ENCODE results near the gene MC1R. TPM values are rescaled to one million over a fixed set of nuclear protein-coding genes. Genes with fewer than 3 reads are reported as not detected.

MC1R gene
- polyA plus RNA-seq, 3 donors: 0.21 to 3.9 TPM; not detected in 1

GRCh38 chr16:89946515-89946914, 27.9 kb downstream of the MC1R start:
- Mint-ChIP-seq H3K9me3 (peaks cover 0 to 14% (median 4%) of the 10 kb centered on the region in 7 donors), H3K27ac (no peak overlapping the region), H3K36me3 (peaks cover 11 to 15% of the 10 kb centered on the region in 2 donors), H3K4me1 (peaks cover 29% of the 10 kb centered on the region), H3K4me3 (peak overlapping the region in 1 of 2 donors; percentile 69), H3K27me3 (ENCODE audit: low read depth in 3 of 3) (peaks cover 40 to 72% (median 58%) of the 10 kb centered on the region in 3 donors)
- Histone ChIP-seq H3K27me3 (ENCODE audit: control insufficient read depth in 2 of 2, insufficient read depth in 2 of 2, low read length in 2 of 2) (peaks cover 7 to 38% of the 10 kb centered on the region in 2 donors), H3K36me3 (replicated peaks in 1 of 2; ENCODE audit: control insufficient read depth in 1 of 2, insufficient read depth in 2 of 2, low read length in 2 of 2) (no peaks in the 10 kb centered on the region), H3K4me1 (ENCODE audit: control insufficient read depth in 1 of 2, insufficient read depth in 2 of 2, low read length in 2 of 2) (peaks cover 16 to 24% of the 10 kb centered on the region in 2 donors), H3K27ac (ENCODE audit: low read depth in 1 of 2, low read length in 2 of 2) (no peak overlapping the region), H2AFZ (ENCODE audit: insufficient read depth, low read depth, low read length, poor library complexity, severe bottlenecking) (no peak overlapping the region), H3K4me2 (replicated peaks; ENCODE audit: extremely low read depth, low read length, poor library complexity, severe bottlenecking) (no peak overlapping the region), H3K4me3 (replicated peaks in 1 of 3; ENCODE audit: low read depth in 2 of 3, low read length in 3 of 3) (no peak overlapping the region), H3K79me2 (ENCODE audit: insufficient read depth, low read length) (peaks cover 4% of the 10 kb centered on the region), H3K9me3 (replicated peaks in 1 of 2; ENCODE audit: control insufficient read depth in 1 of 2, insufficient read depth in 1 of 2, low read length in 2 of 2) (peaks cover 0 to 5% of the 10 kb centered on the region in 2 donors), H4K20me1 (ENCODE audit: insufficient read depth, low read length) (peaks cover 9% of the 10 kb centered on the region), H3K9ac (ENCODE audit: insufficient read depth, low read length, poor library complexity, severe bottlenecking) (no peak overlapping the region)
- intact Hi-C loops (cut with micrococcal nuclease): loop anchor here in 1 of 2 donors (10.0 kb wide), 1 partner anchor 1162 kb away; the partner anchor contains the start of gene PIEZO1
- DNase-seq: no peak
- 97% methylated on average over 3 of the region's 5 CpGs for WGBS (ENCODE audit: insufficient coverage)
- TF ChIP-seq, protein P1, sequence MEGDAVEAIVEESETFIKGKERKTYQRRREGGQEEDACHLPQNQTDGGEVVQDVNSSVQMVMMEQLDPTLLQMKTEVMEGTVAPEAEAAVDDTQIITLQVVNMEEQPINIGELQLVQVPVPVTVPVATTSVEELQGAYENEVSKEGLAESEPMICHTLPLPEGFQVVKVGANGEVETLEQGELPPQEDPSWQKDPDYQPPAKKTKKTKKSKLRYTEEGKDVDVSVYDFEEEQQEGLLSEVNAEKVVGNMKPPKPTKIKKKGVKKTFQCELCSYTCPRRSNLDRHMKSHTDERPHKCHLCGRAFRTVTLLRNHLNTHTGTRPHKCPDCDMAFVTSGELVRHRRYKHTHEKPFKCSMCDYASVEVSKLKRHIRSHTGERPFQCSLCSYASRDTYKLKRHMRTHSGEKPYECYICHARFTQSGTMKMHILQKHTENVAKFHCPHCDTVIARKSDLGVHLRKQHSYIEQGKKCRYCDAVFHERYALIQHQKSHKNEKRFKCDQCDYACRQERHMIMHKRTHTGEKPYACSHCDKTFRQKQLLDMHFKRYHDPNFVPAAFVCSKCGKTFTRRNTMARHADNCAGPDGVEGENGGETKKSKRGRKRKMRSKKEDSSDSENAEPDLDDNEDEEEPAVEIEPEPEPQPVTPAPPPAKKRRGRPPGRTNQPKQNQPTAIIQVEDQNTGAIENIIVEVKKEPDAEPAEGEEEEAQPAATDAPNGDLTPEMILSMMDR (IDR thresholded peaks at IDR 0.05): no peak

GRCh38 chr16:89949121-89949742, 30.6 kb downstream of the MC1R start:
- Mint-ChIP-seq H3K9me3 (peaks cover 0 to 14% (median 2%) of the 10 kb centered on the region in 7 donors), H3K27ac (no peak overlapping the region), H3K4me1 (peaks cover 42% of the 10 kb centered on the region), H3K36me3 (peaks cover 16 to 31% of the 10 kb centered on the region in 2 donors), H3K4me3 (peak overlapping the region; percentile 83 to 89), H3K27me3 (ENCODE audit: low read depth in 3 of 3) (peaks cover 33 to 53% (median 53%) of the 10 kb centered on the region in 3 donors)
- Histone ChIP-seq H3K9ac (ENCODE audit: insufficient read depth, low read length, poor library complexity, severe bottlenecking) (peak overlapping the region; percentile 60), H3K36me3 (replicated peaks in 1 of 2; ENCODE audit: control insufficient read depth in 1 of 2, insufficient read depth in 2 of 2, low read length in 2 of 2) (no peaks in the 10 kb centered on the region), H3K27ac (ENCODE audit: low read depth in 1 of 2, low read length in 2 of 2) (no peak overlapping the region), H3K79me2 (ENCODE audit: insufficient read depth, low read length) (peaks cover 9% of the 10 kb centered on the region), H3K9me3 (replicated peaks in 1 of 2; ENCODE audit: control insufficient read depth in 1 of 2, insufficient read depth in 1 of 2, low read length in 2 of 2) (peaks cover 0 to 5% of the 10 kb centered on the region in 2 donors), H3K27me3 (ENCODE audit: control insufficient read depth in 2 of 2, insufficient read depth in 2 of 2, low read length in 2 of 2) (peaks cover 7 to 38% of the 10 kb centered on the region in 2 donors), H3K4me2 (replicated peaks; ENCODE audit: extremely low read depth, low read length, poor library complexity, severe bottlenecking) (peak overlapping the region; percentile 86), H2AFZ (ENCODE audit: insufficient read depth, low read depth, low read length, poor library complexity, severe bottlenecking) (peak overlapping the region; percentile 63), H4K20me1 (ENCODE audit: insufficient read depth, low read length) (peaks cover 24% of the 10 kb centered on the region), H3K4me3 (replicated peaks in 1 of 3; ENCODE audit: low read depth in 2 of 3, low read length in 3 of 3) (peak overlapping the region; percentile 32 to 78 (median 43)), H3K4me1 (ENCODE audit: control insufficient read depth in 1 of 2, insufficient read depth in 2 of 2, low read length in 2 of 2) (peaks cover 27 to 36% of the 10 kb centered on the region in 2 donors)
- WGBS (ENCODE audit: insufficient coverage): 22% methylated on average over 38 of the region's 55 CpGs
- TF ChIP-seq, protein P1 (IDR thresholded peaks at IDR 0.05): no peak
- intact Hi-C loops (cut with micrococcal nuclease): loop anchor here in 1 of 2 donors (10.0 kb wide), 1 partner anchor 1164 kb away; the partner anchor contains the start of gene PIEZO1
- DNase-seq: no peak

Measured in CD14-positive monocyte (primary cell).